ENCODE data around the gene OTUB2. TPM values are rescaled to one million over a fixed set of nuclear protein-coding genes. Genes with fewer than 3 reads are reported as not detected.

OTUB2 gene
- total and polyA plus RNA-seq, 8 donors: 0.45 to 4.1 (median 0.63) TPM; not detected in 2

DNA sequence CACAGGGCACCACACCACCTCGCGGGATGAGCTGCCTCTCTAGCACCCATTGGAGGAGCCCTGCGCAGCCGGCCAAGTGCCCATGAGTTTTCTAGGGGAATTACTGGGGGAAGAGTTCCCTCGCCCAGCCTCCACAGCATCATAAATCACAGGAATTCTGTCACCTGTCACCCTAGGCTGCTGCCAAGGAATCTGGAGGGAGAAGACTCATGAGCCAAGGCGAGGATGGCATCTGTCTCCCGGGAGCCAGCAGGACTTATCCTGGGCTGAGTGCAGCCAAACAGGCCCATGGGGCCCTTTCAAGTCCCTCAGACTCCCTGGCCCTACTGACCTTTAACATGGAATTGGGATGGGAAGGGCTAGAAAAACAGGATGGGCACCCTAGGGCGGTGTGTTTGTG lies 7.8 kb upstream of the OTUB2 start:
- TF ChIP-seq POLR2AphosphoS5 (IDR thresholded peaks at IDR 0.05) (no peak), POLR2A (IDR thresholded peaks at IDR 0.05) (no peak), EP300 (IDR thresholded peaks at IDR 0.05) (no peak)
- TF ChIP-seq, protein P1, sequence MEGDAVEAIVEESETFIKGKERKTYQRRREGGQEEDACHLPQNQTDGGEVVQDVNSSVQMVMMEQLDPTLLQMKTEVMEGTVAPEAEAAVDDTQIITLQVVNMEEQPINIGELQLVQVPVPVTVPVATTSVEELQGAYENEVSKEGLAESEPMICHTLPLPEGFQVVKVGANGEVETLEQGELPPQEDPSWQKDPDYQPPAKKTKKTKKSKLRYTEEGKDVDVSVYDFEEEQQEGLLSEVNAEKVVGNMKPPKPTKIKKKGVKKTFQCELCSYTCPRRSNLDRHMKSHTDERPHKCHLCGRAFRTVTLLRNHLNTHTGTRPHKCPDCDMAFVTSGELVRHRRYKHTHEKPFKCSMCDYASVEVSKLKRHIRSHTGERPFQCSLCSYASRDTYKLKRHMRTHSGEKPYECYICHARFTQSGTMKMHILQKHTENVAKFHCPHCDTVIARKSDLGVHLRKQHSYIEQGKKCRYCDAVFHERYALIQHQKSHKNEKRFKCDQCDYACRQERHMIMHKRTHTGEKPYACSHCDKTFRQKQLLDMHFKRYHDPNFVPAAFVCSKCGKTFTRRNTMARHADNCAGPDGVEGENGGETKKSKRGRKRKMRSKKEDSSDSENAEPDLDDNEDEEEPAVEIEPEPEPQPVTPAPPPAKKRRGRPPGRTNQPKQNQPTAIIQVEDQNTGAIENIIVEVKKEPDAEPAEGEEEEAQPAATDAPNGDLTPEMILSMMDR (IDR thresholded peaks at IDR 0.05): no peak
- 75 to 87% (median 78%) methylated on average over 8 of the region's 8 CpGs for WGBS, 5 donors
- Histone ChIP-seq H3K36me3 (no peaks in the 10 kb centered on the region), H3K27me3 (no peaks in the 10 kb centered on the region), H3K9me3 (no peaks in the 10 kb centered on the region), H3K4me3 (no peak overlapping the region), H3K27ac (no peak overlapping the region), H3K4me1 (no peaks in the 10 kb centered on the region)
- DNase-seq: no peak
- intact Hi-C loops (cut with DNase I; ENCODE audit: low total_unique reads): no loop called here

DNA sequence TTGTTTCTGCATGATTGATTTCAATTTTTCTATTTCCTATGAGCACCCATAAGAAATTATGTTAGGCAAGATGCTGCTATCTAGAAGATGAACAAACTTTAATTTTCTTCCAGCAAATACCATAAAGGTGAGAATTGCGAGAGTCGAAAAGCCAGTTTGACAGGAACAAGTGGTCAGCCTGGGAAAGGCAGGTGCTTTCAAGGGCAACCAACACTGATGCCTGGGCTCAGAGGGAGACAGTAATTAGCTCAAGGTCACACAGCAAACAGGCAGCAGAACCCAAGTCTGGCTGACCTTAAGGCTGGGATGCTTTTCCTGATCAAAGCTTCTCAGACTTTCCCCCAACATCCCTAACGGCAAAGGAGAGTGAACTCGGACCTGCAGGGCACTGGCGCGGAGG lies 6.8 kb upstream of the OTUB2 start:
- TF ChIP-seq POLR2AphosphoS5 (IDR thresholded peaks at IDR 0.05) (no peak), EP300 (IDR thresholded peaks at IDR 0.05) (no peak)
- TF ChIP-seq, protein P1 (IDR thresholded peaks at IDR 0.05): no peak
- H3K9me3 ChIP-seq: no peaks in the 10 kb centered on the region
- H3K4me3 ChIP-seq: no peak overlapping the region
- no peaks in the 10 kb centered on the region for H3K4me1 ChIP-seq
- 65 to 76% (median 66%) methylated on average over 6 of the region's 6 CpGs for WGBS, 5 donors
- H3K36me3 ChIP-seq: no peaks in the 10 kb centered on the region
- peak in 1 of 2 donors; percentile 62 for DNase-seq
- no peaks in the 10 kb centered on the region for H3K27me3 ChIP-seq
- H3K27ac ChIP-seq: no peak overlapping the region
- intact Hi-C loops (cut with DNase I; ENCODE audit: low total_unique reads): no loop called here

DNA sequence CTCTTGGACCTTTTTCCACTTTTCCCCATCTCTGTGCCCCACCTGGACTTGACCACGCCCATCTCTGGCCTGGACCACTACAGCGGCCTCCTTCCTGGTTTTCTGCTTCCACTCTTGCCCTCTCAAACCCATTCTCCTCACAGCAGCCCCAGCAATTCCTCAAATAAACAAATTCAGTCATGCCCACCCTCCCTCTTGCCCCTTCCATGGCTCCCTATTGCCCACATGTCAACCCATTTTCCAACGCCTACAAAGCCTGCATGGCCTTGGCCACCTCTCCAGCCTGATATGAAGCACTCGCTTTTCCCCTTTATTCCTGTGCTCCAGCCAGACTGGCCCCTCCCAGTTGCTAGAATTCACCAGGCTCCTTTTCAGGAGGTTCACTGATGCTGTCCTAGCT lies 5.9 kb upstream of the OTUB2 start:
- WGBS, 5 donors: 86 to 93% (median 90%) methylated on average over 4 of the region's 4 CpGs
- Histone ChIP-seq H3K4me1 (no peaks in the 10 kb centered on the region), H3K36me3 (no peaks in the 10 kb centered on the region), H3K27me3 (no peaks in the 10 kb centered on the region), H3K9me3 (no peaks in the 10 kb centered on the region), H3K27ac (no peak overlapping the region), H3K4me3 (no peak overlapping the region)
- TF ChIP-seq EP300 (IDR thresholded peaks at IDR 0.05) (no peak), POLR2AphosphoS5 (IDR thresholded peaks at IDR 0.05) (no peak)
- TF ChIP-seq, protein P1 (IDR thresholded peaks at IDR 0.05): no peak
- no peak for DNase-seq
- intact Hi-C loops (cut with DNase I; ENCODE audit: low total_unique reads): no loop called here

DNA sequence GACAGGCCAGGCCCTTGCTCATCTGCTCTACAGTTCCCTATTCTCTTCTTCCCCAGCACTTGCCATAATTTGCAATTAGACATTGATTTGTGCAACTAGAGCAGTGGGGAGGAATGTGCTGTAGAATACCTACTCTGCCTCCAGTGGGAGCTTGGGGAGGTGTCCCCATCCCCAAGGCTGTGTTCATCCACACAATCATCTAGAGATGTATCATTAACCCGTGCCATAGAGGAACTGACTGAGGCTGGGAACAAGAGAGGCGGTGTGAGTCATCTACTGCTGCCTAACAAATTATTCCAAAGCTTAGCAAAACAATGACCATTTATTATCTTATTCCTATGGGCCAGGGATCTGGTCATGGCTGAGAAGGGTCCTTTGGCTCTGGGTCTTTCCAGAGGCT lies 5.1 kb upstream of the OTUB2 start:
- 70 to 85% (median 81%) methylated on average over 2 of the region's 2 CpGs for WGBS, 5 donors
- no peaks in the 10 kb centered on the region for H3K9me3 ChIP-seq
- no peak overlapping the region for H3K27ac ChIP-seq
- TF ChIP-seq POLR2AphosphoS5 (IDR thresholded peaks at IDR 0.05) (no peak), POLR2A (IDR thresholded peaks at IDR 0.05) (no peak), EP300 (IDR thresholded peaks at IDR 0.05) (no peak)
- TF ChIP-seq, protein P1 (IDR thresholded peaks at IDR 0.05): no peak
- intact Hi-C loops (cut with DNase I; ENCODE audit: low total_unique reads): no loop called here
- no peaks in the 10 kb centered on the region for H3K27me3 ChIP-seq
- no peak overlapping the region for H3K4me3 ChIP-seq
- DNase-seq: no peak
- no peaks in the 10 kb centered on the region for H3K36me3 ChIP-seq
- H3K4me1 ChIP-seq: peaks cover 0 to 4% (median 0%) of the 10 kb centered on the region in 4 donors
